SK-N-SH treated with all-trans-retinoic acid at 6 μM for 48 hours (cell line): Measurements from ENCODE around the gene PLSCR2.

ENCODE experiments used
- ATAC-seq: fragments of 200-7000 bp; cut with Tn5 transposase; 3 replicates; pipeline ENCODE4 v1.9.1; 2020; ENCODE audit warnings: mild to moderate bottlenecking, moderate library complexity
- ARNTL ChIP-seq: fragments of 450-650 bp; formaldehyde crosslinking; IDR thresholded peaks from 2 replicates; pipeline ENCODE4 v1.5.0; 2020; ENCODE audit warnings: low read depth, mild to moderate bottlenecking, moderate library complexity, borderline replicate concordance
- BACH2 ChIP-seq: fragments of 250-450 bp; sonication (Bioruptor Pico); IDR thresholded peaks from 2 replicates; pipeline ENCODE4 v1.9.0; 2021; ENCODE audit warnings: mild to moderate bottlenecking, borderline replicate concordance
- CREB5 ChIP-seq: fragments of 250-450 bp; sonication (Bioruptor Pico); IDR thresholded peaks from 2 replicates; pipeline ENCODE4 v1.5.1; 2020; ENCODE audit warnings: low read depth, mild to moderate bottlenecking, moderate library complexity
- CSDC2 ChIP-seq: fragments of 250-450 bp; sonication (Bioruptor Pico); IDR thresholded peaks from 2 replicates; pipeline ENCODE4 v1.5.0; 2020; ENCODE audit warnings: mild to moderate bottlenecking, moderate library complexity
- ESRRG ChIP-seq: fragments of 250-450 bp; sonication (Bioruptor Pico); IDR thresholded peaks from 2 replicates; pipeline ENCODE4 v1.6.1; 2021; ENCODE audit warnings: mild to moderate bottlenecking
- GLIS3 ChIP-seq: fragments of 250-450 bp; sonication (Bioruptor Pico); IDR thresholded peaks from 2 replicates; pipeline ENCODE4 v1.5.0; 2020; ENCODE audit warnings: mild to moderate bottlenecking, moderate library complexity
- OSR1 ChIP-seq: fragments of 250-450 bp; sonication (Bioruptor Pico); IDR thresholded peaks from 2 replicates; pipeline ENCODE4 v1.8.0; 2022; ENCODE audit warnings: moderate library complexity, mild to moderate bottlenecking, inconsistent platforms
- PPARA ChIP-seq: fragments of 250-450 bp; sonication (Bioruptor Pico); IDR thresholded peaks from 2 replicates; pipeline ENCODE4 v1.5.0; 2020; ENCODE audit warnings: mild to moderate bottlenecking, borderline replicate concordance
- TOX ChIP-seq: fragments of 250-450 bp; sonication (Bioruptor Pico); IDR thresholded peaks from 2 replicates; pipeline ENCODE4 v1.8.0; 2021; ENCODE audit warnings: mild to moderate bottlenecking, moderate library complexity, borderline replicate concordance
- TSHZ2 ChIP-seq: fragments of 250-450 bp; sonication (Bioruptor Pico); IDR thresholded peaks from 2 replicates; pipeline ENCODE4 v1.5.0; 2020; ENCODE audit warnings: mild to moderate bottlenecking, moderate library complexity
- ZC3H10 ChIP-seq: fragments of 250-450 bp; sonication (Bioruptor Pico); IDR thresholded peaks from 2 replicates; pipeline ENCODE4 v1.5.1; 2021; ENCODE audit warnings: mild to moderate bottlenecking, moderate library complexity
- ZFP3 ChIP-seq: fragments of 250-450 bp; sonication (Bioruptor Pico); IDR thresholded peaks from 2 replicates; pipeline ENCODE4 v1.5.0; 2020; ENCODE audit warnings: mild to moderate bottlenecking, moderate library complexity
- ZFP30 ChIP-seq: fragments of 450-650 bp; formaldehyde crosslinking; IDR thresholded peaks from 2 replicates; pipeline ENCODE4 v1.5.0; 2022; ENCODE audit warnings: mild to moderate bottlenecking, moderate library complexity
- ZNF565 ChIP-seq: fragments of 450-650 bp; formaldehyde crosslinking; conservative IDR thresholded peaks from 2 replicates; pipeline ENCODE4 v1.5.0; 2020; ENCODE audit warnings: low read depth, mild to moderate bottlenecking, moderate library complexity
- ZNF70 ChIP-seq: fragments of 450-650 bp; formaldehyde crosslinking; IDR thresholded peaks from 2 replicates; pipeline ENCODE4 v1.5.0; 2020; ENCODE audit warnings: mild to moderate bottlenecking, moderate library complexity
- ZNF8 ChIP-seq: fragments of 450-650 bp; formaldehyde crosslinking; IDR thresholded peaks from 2 replicates; pipeline ENCODE4 v1.5.0; 2020; ENCODE audit warnings: mild to moderate bottlenecking, moderate library complexity
- TF ChIP-seq, protein P1 (sequence below): fragments of 250-450 bp; sonication (Bioruptor Pico); IDR thresholded peaks from 2 replicates; pipeline ENCODE4 v1.8.0; 2021; ENCODE audit warnings: low read depth, mild to moderate bottlenecking, moderate library complexity, borderline replicate concordance
- TF ChIP-seq, protein P2 (sequence below): fragments of 250-450 bp; sonication (Bioruptor Pico); IDR thresholded peaks from 2 replicates; pipeline ENCODE4 v1.5.1; 2021; ENCODE audit warnings: mild to moderate bottlenecking, moderate library complexity
- TF ChIP-seq, protein P3 (sequence below): fragments of 250-450 bp; sonication (Bioruptor Pico); IDR thresholded peaks from 2 replicates; pipeline ENCODE4 v1.8.0; 2020; ENCODE audit warnings: mild to moderate bottlenecking, moderate library complexity, borderline replicate concordance

PLSCR2 gene

GRCh38 chr3:146496251-146496650 lies 26.9 kb upstream of the PLSCR2 start (continued):
- TF ChIP-seq TSHZ2 (CRISPR knock-in tag), result no peak
- no peak for TF ChIP-seq OSR1 (CRISPR knock-in tag)
- TF ChIP-seq, protein P1, sequence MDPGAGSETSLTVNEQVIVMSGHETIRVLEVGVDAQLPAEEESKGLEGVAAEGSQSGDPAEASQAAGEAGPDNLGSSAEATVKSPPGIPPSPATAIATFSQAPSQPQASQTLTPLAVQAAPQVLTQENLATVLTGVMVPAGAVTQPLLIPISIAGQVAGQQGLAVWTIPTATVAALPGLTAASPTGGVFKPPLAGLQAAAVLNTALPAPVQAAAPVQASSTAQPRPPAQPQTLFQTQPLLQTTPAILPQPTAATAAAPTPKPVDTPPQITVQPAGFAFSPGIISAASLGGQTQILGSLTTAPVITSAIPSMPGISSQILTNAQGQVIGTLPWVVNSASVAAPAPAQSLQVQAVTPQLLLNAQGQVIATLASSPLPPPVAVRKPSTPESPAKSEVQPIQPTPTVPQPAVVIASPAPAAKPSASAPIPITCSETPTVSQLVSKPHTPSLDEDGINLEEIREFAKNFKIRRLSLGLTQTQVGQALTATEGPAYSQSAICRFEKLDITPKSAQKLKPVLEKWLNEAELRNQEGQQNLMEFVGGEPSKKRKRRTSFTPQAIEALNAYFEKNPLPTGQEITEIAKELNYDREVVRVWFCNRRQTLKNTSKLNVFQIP (CRISPR knock-in tag), result no peak
- TF ChIP-seq CSDC2 (CRISPR knock-in tag), result no peak
- no peak for TF ChIP-seq ESRRG (CRISPR knock-in tag)
- TF ChIP-seq CREB5 (CRISPR knock-in tag), result no peak
- TF ChIP-seq ZNF565 (CRISPR knock-in tag), result no peak
- no peak for TF ChIP-seq ZFP30
- TF ChIP-seq PPARA, result no peak
- TF ChIP-seq ARNTL (CRISPR knock-in tag), result no peak
- TF ChIP-seq ZNF70 (CRISPR knock-in tag), result no peak

DNA sequence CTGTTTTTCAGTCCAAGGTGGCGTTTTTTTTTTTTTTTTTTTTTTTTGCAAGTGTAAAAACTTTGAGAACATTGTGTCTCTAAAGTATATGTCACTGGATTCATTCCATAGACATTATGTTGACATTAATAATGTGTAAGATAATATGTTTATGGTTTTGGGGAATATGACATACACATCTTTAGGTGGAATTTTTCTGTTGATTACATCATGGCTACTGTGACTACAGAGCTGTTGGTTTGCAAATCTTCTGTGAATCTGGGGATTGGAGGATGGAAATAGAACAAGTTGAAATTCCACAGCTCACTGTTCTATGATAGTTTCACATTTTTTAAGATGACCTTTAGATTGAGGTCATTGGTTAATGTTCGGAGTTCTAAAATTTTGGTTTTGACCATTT lies 24.4 kb upstream of the PLSCR2 start:
- no peak for ATAC-seq
- TF ChIP-seq ZC3H10 (CRISPR knock-in tag), result no peak
- TF ChIP-seq, protein P2, sequence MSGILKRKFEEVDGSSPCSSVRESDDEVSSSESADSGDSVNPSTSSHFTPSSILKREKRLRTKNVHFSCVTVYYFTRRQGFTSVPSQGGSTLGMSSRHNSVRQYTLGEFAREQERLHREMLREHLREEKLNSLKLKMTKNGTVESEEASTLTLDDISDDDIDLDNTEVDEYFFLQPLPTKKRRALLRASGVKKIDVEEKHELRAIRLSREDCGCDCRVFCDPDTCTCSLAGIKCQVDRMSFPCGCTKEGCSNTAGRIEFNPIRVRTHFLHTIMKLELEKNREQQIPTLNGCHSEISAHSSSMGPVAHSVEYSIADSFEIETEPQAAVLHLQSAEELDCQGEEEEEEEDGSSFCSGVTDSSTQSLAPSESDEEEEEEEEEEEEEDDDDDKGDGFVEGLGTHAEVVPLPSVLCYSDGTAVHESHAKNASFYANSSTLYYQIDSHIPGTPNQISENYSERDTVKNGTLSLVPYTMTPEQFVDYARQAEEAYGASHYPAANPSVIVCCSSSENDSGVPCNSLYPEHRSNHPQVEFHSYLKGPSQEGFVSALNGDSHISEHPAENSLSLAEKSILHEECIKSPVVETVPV (CRISPR knock-in tag), result no peak
- TF ChIP-seq, protein P3, sequence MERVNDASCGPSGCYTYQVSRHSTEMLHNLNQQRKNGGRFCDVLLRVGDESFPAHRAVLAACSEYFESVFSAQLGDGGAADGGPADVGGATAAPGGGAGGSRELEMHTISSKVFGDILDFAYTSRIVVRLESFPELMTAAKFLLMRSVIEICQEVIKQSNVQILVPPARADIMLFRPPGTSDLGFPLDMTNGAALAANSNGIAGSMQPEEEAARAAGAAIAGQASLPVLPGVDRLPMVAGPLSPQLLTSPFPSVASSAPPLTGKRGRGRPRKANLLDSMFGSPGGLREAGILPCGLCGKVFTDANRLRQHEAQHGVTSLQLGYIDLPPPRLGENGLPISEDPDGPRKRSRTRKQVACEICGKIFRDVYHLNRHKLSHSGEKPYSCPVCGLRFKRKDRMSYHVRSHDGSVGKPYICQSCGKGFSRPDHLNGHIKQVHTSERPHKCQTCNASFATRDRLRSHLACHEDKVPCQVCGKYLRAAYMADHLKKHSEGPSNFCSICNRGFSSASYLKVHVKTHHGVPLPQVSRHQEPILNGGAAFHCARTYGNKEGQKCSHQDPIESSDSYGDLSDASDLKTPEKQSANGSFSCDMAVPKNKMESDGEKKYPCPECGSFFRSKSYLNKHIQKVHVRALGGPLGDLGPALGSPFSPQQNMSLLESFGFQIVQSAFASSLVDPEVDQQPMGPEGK (CRISPR knock-in tag), result no peak
- TF ChIP-seq BACH2 (CRISPR knock-in tag), result no peak
- no peak for TF ChIP-seq ZFP3 (CRISPR knock-in tag)
- no peak for TF ChIP-seq CREB5 (CRISPR knock-in tag)
- no peak for TF ChIP-seq TOX (CRISPR knock-in tag)
- TF ChIP-seq, protein P1 (CRISPR knock-in tag), result no peak
- no peak for TF ChIP-seq ZNF565 (CRISPR knock-in tag)
- TF ChIP-seq, all 23 proteins: peak for 0

DNA sequence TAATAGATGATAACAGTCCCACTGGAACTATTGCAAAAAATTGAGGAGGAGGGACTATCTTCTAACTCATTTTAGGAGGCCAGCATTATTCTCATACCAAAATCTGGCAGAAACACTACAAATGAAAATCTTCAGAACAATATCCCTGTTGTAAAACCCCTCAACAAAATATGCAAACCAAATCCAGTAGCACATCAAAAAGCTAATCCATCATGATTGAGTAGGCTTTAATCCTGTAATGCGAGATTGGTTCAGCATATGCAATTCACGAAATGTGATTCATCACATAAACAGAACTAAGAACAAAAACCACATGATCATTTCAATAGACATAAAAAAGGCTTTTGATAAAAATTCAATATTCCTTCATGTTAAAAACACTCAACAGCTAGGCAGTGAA lies 23.9 kb upstream of the PLSCR2 start:
- ATAC-seq, result no peak
- no peak for TF ChIP-seq TOX (CRISPR knock-in tag)
- no peak for TF ChIP-seq CREB5 (CRISPR knock-in tag)
- TF ChIP-seq PPARA, result no peak
- TF ChIP-seq, protein P3 (CRISPR knock-in tag), result no peak
- TF ChIP-seq ZNF8 (CRISPR knock-in tag), result no peak
- no peak for TF ChIP-seq ARNTL (CRISPR knock-in tag)
- TF ChIP-seq GLIS3 (CRISPR knock-in tag), result no peak
- TF ChIP-seq CSDC2 (CRISPR knock-in tag), result no peak
- TF ChIP-seq, protein P1 (CRISPR knock-in tag), result no peak
